Fibroblast of lung (primary cell): Measurements from ENCODE around the gene ATG2A. TPM values are rescaled to one million over a fixed set of nuclear protein-coding genes. Genes with fewer than 3 reads are reported as not detected.

Source experiments
- DNase-seq, 2 donors: peaks; one replicate each; pipeline versions ENCODE4 v3.0.0 to v3.0.0-alpha.2; 2010; ENCODE audit warnings: low read depth in 2 of 2
- H2AFZ ChIP-seq: 2 replicates; pipeline ENCODE4 v1.5.1; 2012; ENCODE audit warnings: low read length, control low read depth, inconsistent platforms
- H3K27ac ChIP-seq: 2 replicates; pipeline ENCODE4 v1.5.1; 2011; ENCODE audit warnings: low read length, control low read depth; ENCODE audit not compliant: insufficient read depth
- H3K27me3 ChIP-seq: 2 replicates; pipeline ENCODE4 v1.5.1; 2011; ENCODE audit warnings: mild to moderate bottlenecking, low read length; ENCODE audit not compliant: control insufficient read depth, insufficient read depth
- H3K36me3 ChIP-seq: 2 replicates; pipeline ENCODE4 v1.5.1; 2011; ENCODE audit warnings: low read length; ENCODE audit not compliant: control insufficient read depth, insufficient read depth
- H3K4me1 ChIP-seq: 2 replicates; pipeline ENCODE4 v1.5.1; 2011; ENCODE audit warnings: low read length; ENCODE audit not compliant: control insufficient read depth, insufficient read depth; ENCODE audit errors: extremely low read depth
- H3K4me2 ChIP-seq: 2 replicates; pipeline ENCODE4 v1.5.1; 2011; ENCODE audit warnings: low read length, control low read depth; ENCODE audit not compliant: insufficient read depth; ENCODE audit errors: extremely low read depth
- H3K4me3 ChIP-seq, 4 experiments: fragments of 200-600 bp in 1 of 4; sonication (generic) in 1 of 4; replicated peaks in 1 of 4; 2 replicates each; pipeline ENCODE4 v1.5.1; 2011 to 2016; ENCODE audit warnings: low read length in 4 of 4, low read depth in 3 of 4, mild to moderate bottlenecking in 3 of 4, control low read depth in 2 of 4, inconsistent platforms in 1 of 4, mixed read lengths in 1 of 4; ENCODE audit not compliant: insufficient read depth in 1 of 4; ENCODE audit errors: control extremely low read depth in 1 of 4
- H3K79me2 ChIP-seq: 2 replicates; pipeline ENCODE4 v1.5.1; 2012; ENCODE audit warnings: mild to moderate bottlenecking, low read length, inconsistent platforms; ENCODE audit not compliant: control insufficient read depth, insufficient read depth
- H3K9ac ChIP-seq: 2 replicates; pipeline ENCODE4 v1.5.1; 2011; ENCODE audit warnings: mild to moderate bottlenecking, low read length, control low read depth; ENCODE audit not compliant: insufficient read depth
- H3K9me3 ChIP-seq: 2 replicates; pipeline ENCODE4 v1.5.1; 2012; ENCODE audit warnings: low read depth, low read length; ENCODE audit not compliant: control insufficient read depth, insufficient read depth
- H4K20me1 ChIP-seq: 2 replicates; pipeline ENCODE4 v1.5.1; 2011; ENCODE audit warnings: low read length; ENCODE audit not compliant: control insufficient read depth, insufficient read depth; ENCODE audit errors: extremely low read depth
- CTCF ChIP-seq, 2 donors: IDR thresholded peaks in 1 of 2; conservative IDR thresholded peaks in 1 of 2; 1 replicate in 1 of 2; 2 replicates in 1 of 2; pipeline ENCODE4 v1.5.1; 2011 to 2012; ENCODE audit warnings: low read length in 2 of 2, control low read depth in 1 of 2, inconsistent platforms in 1 of 2, low read depth in 1 of 2, mild to moderate bottlenecking in 1 of 2
- EZH2 ChIP-seq: IDR thresholded peaks from 2 replicates; pipeline ENCODE4 v1.5.1; 2012; ENCODE audit warnings: low read length, control low read depth, mild to moderate bottlenecking; ENCODE audit errors: missing control alignments
- polyA plus RNA-seq, 2 donors: library from polyadenylated mRNA; depleted of rRNA in 1 of 2; stranded (reverse) in 1 of 2; unstranded in 1 of 2; fragments of >200 nt; gene quantifications; 2 replicates each; pipeline ENCODE4 v1.2.1, GENCODE V29; 2011 to 2012; ENCODE audit warnings: missing spikeins in 1 of 2
- total RNA-seq: library from RNA; depleted of rRNA; stranded (reverse); fragments of >200 nt; gene quantifications from 2 replicates; pipeline ENCODE4 v1.2.1, GENCODE V29; 2014

The ATG2A gene
- total and polyA plus RNA-seq, 2 donors (not counting 1 experiment from before 2014, with no cell fraction given) = 3.1 to 9.9 TPM

GRCh38 chr11:64929625-64930024, 12.6 kb upstream of the ATG2A start:
- DNase-seq = no peak
- TF ChIP-seq EZH2 (no peak), CTCF (conservative IDR thresholded peaks at IDR 0.05 in 1 of 2, IDR thresholded peaks at IDR 0.05 in 1 of 2; ENCODE audit: low read depth in 1 of 2, low read length in 2 of 2) (no peak)
- Histone ChIP-seq H4K20me1 (no peaks in the 10 kb centered on the region), H3K79me2 (no peaks in the 10 kb centered on the region), H3K4me3 (no peak overlapping the region), H3K4me2 (no peak overlapping the region), H3K27me3 (no peaks in the 10 kb centered on the region), H3K9ac (no peak overlapping the region), H3K27ac (no peak overlapping the region), H3K36me3 (peaks cover 14% of the 10 kb centered on the region), H3K4me1 (no peaks in the 10 kb centered on the region), H2AFZ (no peak overlapping the region), H3K9me3 (no peaks in the 10 kb centered on the region)

- Histone ChIP-seq H3K27ac (no peak overlapping the region), H3K27me3 (no peaks in the 10 kb centered on the region), H3K9ac (no peak overlapping the region), H3K9me3 (no peaks in the 10 kb centered on the region), H3K4me3 (no peak overlapping the region), H2AFZ (no peak overlapping the region), H3K4me1 (peaks cover 3% of the 10 kb centered on the region), H3K4me2 (no peak overlapping the region), H3K36me3 (peaks cover 13% of the 10 kb centered on the region), H4K20me1 (no peaks in the 10 kb centered on the region), H3K79me2 (no peaks in the 10 kb centered on the region)
- TF ChIP-seq CTCF (conservative IDR thresholded peaks at IDR 0.05 in 1 of 2, IDR thresholded peaks at IDR 0.05 in 1 of 2; ENCODE audit: low read depth in 1 of 2, low read length in 2 of 2) (no peak), EZH2 (no peak)
- no peak for DNase-seq
These were observed 11.9 kb upstream of the ATG2A start for GRCh38 chr11:64928957-64929356.

GRCh38 chr11:64926689-64927088, 9.7 kb upstream of the ATG2A start:
- Histone ChIP-seq H3K36me3 (peaks cover 8% of the 10 kb centered on the region), H3K27me3 (no peaks in the 10 kb centered on the region), H3K9ac (no peak overlapping the region), H3K27ac (no peak overlapping the region), H2AFZ (no peak overlapping the region), H3K9me3 (no peaks in the 10 kb centered on the region), H3K4me3 (no peak overlapping the region), H4K20me1 (no peaks in the 10 kb centered on the region), H3K4me2 (no peak overlapping the region), H3K4me1 (peaks cover 6% of the 10 kb centered on the region), H3K79me2 (no peaks in the 10 kb centered on the region)
- DNase-seq = no peak
- TF ChIP-seq EZH2 = no peak
- no peak for TF ChIP-seq CTCF (conservative IDR thresholded peaks at IDR 0.05 in 1 of 2, IDR thresholded peaks at IDR 0.05 in 1 of 2; ENCODE audit: low read depth in 1 of 2, low read length in 2 of 2)
